ENCODE results near the gene TRPV5. TPM values are rescaled to one million over a fixed set of nuclear protein-coding genes. Genes with fewer than 3 reads are reported as not detected.

TRPV5 gene
- total and polyA plus RNA-seq, 4 donors, result under 0.01 to 0.23 TPM; not detected in 2

DNA sequence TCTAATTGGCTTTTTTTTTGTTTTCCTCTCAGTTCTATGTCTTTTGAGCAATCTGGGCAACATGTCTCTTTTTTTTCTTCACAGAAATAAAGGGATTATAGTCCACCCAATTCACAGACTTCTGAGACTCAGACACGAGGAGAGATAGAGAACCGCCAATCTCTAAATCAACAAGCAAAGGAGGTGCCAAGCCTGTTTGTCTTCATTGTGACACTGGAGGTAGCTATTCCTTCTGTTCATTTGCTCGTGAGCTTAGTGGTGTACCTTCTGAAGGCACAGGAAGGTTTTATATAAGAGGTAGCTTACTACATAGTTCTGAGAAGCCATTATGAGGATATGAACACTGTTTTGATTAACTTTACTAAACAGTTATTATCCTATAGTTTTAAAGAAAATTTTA lies 72.6 kb downstream of the TRPV5 start:
- H3K9ac ChIP-seq (ENCODE audit: low read depth in 1 of 2, low read length in 2 of 2), result no peak overlapping the region
- 75% methylated on average over 3 of the region's 3 CpGs for WGBS
- H3K9me3 ChIP-seq (ENCODE audit: control insufficient read depth in 4 of 4, low read length in 3 of 4), result no peaks in the 10 kb centered on the region
- TF ChIP-seq GABPA (IDR thresholded peaks at IDR 0.05 in 1 of 2, conservative IDR thresholded peaks at IDR 0.05 in 1 of 2) (no peak), JUND (IDR thresholded peaks at IDR 0.05) (no peak), FOXA2 (IDR thresholded peaks at IDR 0.05) (no peak), SP1 (IDR thresholded peaks at IDR 0.05) (no peak), FOXA1 (IDR thresholded peaks at IDR 0.05) (no peak), EGR1 (IDR thresholded peaks at IDR 0.05; ENCODE audit: low read depth in 2 of 2) (no peak), RXRA (IDR thresholded peaks at IDR 0.05) (no peak), HNF4A (conservative IDR thresholded peaks at IDR 0.05) (no peak), HNF4G (IDR thresholded peaks at IDR 0.05) (no peak)
- TF ChIP-seq, protein P1, sequence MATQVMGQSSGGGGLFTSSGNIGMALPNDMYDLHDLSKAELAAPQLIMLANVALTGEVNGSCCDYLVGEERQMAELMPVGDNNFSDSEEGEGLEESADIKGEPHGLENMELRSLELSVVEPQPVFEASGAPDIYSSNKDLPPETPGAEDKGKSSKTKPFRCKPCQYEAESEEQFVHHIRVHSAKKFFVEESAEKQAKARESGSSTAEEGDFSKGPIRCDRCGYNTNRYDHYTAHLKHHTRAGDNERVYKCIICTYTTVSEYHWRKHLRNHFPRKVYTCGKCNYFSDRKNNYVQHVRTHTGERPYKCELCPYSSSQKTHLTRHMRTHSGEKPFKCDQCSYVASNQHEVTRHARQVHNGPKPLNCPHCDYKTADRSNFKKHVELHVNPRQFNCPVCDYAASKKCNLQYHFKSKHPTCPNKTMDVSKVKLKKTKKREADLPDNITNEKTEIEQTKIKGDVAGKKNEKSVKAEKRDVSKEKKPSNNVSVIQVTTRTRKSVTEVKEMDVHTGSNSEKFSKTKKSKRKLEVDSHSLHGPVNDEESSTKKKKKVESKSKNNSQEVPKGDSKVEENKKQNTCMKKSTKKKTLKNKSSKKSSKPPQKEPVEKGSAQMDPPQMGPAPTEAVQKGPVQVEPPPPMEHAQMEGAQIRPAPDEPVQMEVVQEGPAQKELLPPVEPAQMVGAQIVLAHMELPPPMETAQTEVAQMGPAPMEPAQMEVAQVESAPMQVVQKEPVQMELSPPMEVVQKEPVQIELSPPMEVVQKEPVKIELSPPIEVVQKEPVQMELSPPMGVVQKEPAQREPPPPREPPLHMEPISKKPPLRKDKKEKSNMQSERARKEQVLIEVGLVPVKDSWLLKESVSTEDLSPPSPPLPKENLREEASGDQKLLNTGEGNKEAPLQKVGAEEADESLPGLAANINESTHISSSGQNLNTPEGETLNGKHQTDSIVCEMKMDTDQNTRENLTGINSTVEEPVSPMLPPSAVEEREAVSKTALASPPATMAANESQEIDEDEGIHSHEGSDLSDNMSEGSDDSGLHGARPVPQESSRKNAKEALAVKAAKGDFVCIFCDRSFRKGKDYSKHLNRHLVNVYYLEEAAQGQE (IDR thresholded peaks at IDR 0.05), result no peak
- TF ChIP-seq, protein P2, sequence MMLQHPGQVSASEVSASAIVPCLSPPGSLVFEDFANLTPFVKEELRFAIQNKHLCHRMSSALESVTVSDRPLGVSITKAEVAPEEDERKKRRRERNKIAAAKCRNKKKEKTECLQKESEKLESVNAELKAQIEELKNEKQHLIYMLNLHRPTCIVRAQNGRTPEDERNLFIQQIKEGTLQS (IDR thresholded peaks at IDR 0.05), result no peak
- TF ChIP-seq, protein P3, sequence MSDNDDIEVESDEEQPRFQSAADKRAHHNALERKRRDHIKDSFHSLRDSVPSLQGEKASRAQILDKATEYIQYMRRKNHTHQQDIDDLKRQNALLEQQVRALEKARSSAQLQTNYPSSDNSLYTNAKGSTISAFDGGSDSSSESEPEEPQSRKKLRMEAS (IDR thresholded peaks at IDR 0.05), result no peak
- H3K4me1 ChIP-seq (ENCODE audit: control insufficient read depth in 4 of 4, insufficient read depth in 4 of 4, low read length in 3 of 4), result peaks cover 0 to 5% (median 2%) of the 10 kb centered on the region in 4 donors
- no peaks in the 10 kb centered on the region for H3K27me3 ChIP-seq (ENCODE audit: control insufficient read depth in 4 of 4, insufficient read depth in 4 of 4, low read length in 3 of 4)
- H3K27ac ChIP-seq (ENCODE audit: low read depth in 1 of 2, low read length in 2 of 2), result no peak overlapping the region
- peaks cover 0 to 2% (median 0%) of the 10 kb centered on the region in 4 donors for H3K36me3 ChIP-seq (ENCODE audit: control insufficient read depth in 4 of 4, insufficient read depth in 3 of 4, low read depth in 1 of 4, low read length in 3 of 4)
- no peak for DNase-seq (ENCODE audit: low spot score)
- H3K4me3 ChIP-seq (ENCODE audit: low read depth in 1 of 3, low read length in 3 of 3), result no peak overlapping the region

DNA sequence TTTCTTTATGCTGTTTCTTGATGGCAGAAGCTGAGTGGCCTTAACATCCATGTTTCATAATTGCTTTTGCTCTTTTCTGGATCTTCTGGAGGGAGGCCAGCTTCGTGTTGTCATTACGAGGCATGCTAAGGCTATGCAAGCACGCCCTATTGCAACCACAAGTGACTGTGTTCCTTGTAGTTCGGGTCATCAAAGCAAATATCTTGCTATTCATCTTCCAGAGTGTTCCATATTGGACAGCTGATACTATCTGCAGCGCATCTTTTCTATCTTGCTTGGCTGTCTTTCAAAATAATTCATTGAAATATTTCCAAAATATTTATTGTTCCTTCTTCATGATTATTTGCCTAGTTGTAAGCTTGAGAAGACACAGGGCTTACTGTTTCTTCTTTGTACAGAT lies 73.7 kb downstream of the TRPV5 start:
- no peak for DNase-seq (ENCODE audit: low spot score)
- H3K27me3 ChIP-seq (ENCODE audit: control insufficient read depth in 4 of 4, insufficient read depth in 4 of 4, low read length in 3 of 4), result no peaks in the 10 kb centered on the region
- WGBS, result 64% methylated on average over 5 of the region's 5 CpGs
- H3K4me1 ChIP-seq (ENCODE audit: control insufficient read depth in 4 of 4, insufficient read depth in 4 of 4, low read length in 3 of 4), result peaks cover 2 to 15% (median 10%) of the 10 kb centered on the region in 4 donors
- no peak overlapping the region for H3K9ac ChIP-seq (ENCODE audit: low read depth in 1 of 2, low read length in 2 of 2)
- no peaks in the 10 kb centered on the region for H3K9me3 ChIP-seq (ENCODE audit: control insufficient read depth in 4 of 4, low read length in 3 of 4)
- H3K27ac ChIP-seq (ENCODE audit: low read depth in 1 of 2, low read length in 2 of 2), result no peak overlapping the region
- peaks cover 0 to 2% (median 0%) of the 10 kb centered on the region in 4 donors for H3K36me3 ChIP-seq (ENCODE audit: control insufficient read depth in 4 of 4, insufficient read depth in 3 of 4, low read depth in 1 of 4, low read length in 3 of 4)
- H3K4me3 ChIP-seq (ENCODE audit: low read depth in 1 of 3, low read length in 3 of 3), result no peak overlapping the region
- TF ChIP-seq, protein P4, sequence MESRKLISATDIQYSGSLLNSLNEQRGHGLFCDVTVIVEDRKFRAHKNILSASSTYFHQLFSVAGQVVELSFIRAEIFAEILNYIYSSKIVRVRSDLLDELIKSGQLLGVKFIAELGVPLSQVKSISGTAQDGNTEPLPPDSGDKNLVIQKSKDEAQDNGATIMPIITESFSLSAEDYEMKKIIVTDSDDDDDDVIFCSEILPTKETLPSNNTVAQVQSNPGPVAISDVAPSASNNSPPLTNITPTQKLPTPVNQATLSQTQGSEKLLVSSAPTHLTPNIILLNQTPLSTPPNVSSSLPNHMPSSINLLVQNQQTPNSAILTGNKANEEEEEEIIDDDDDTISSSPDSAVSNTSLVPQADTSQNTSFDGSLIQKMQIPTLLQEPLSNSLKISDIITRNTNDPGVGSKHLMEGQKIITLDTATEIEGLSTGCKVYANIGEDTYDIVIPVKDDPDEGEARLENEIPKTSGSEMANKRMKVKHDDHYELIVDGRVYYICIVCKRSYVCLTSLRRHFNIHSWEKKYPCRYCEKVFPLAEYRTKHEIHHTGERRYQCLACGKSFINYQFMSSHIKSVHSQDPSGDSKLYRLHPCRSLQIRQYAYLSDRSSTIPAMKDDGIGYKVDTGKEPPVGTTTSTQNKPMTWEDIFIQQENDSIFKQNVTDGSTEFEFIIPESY (IDR thresholded peaks at IDR 0.05), result no peak
- TF ChIP-seq HNF4G (IDR thresholded peaks at IDR 0.05) (no peak), EGR1 (IDR thresholded peaks at IDR 0.05; ENCODE audit: low read depth in 2 of 2) (no peak), NR2F2 (IDR thresholded peaks at IDR 0.05) (no peak), GABPA (IDR thresholded peaks at IDR 0.05 in 1 of 2, conservative IDR thresholded peaks at IDR 0.05 in 1 of 2) (no peak), FOXA1 (IDR thresholded peaks at IDR 0.05) (no peak), RAD21 (IDR thresholded peaks at IDR 0.05) (no peak), RXRA (IDR thresholded peaks at IDR 0.05) (no peak), JUND (IDR thresholded peaks at IDR 0.05) (no peak), TAF1 (conservative IDR thresholded peaks at IDR 0.05) (no peak), HNF4A (conservative IDR thresholded peaks at IDR 0.05) (no peak), FOXA2 (IDR thresholded peaks at IDR 0.05) (no peak), SP1 (IDR thresholded peaks at IDR 0.05) (no peak)
- TF ChIP-seq, protein P5, sequence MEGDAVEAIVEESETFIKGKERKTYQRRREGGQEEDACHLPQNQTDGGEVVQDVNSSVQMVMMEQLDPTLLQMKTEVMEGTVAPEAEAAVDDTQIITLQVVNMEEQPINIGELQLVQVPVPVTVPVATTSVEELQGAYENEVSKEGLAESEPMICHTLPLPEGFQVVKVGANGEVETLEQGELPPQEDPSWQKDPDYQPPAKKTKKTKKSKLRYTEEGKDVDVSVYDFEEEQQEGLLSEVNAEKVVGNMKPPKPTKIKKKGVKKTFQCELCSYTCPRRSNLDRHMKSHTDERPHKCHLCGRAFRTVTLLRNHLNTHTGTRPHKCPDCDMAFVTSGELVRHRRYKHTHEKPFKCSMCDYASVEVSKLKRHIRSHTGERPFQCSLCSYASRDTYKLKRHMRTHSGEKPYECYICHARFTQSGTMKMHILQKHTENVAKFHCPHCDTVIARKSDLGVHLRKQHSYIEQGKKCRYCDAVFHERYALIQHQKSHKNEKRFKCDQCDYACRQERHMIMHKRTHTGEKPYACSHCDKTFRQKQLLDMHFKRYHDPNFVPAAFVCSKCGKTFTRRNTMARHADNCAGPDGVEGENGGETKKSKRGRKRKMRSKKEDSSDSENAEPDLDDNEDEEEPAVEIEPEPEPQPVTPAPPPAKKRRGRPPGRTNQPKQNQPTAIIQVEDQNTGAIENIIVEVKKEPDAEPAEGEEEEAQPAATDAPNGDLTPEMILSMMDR (IDR thresholded peaks at IDR 0.05; ENCODE audit: low read depth, low read length, missing input control), result no peak
- TF ChIP-seq, protein P1 (IDR thresholded peaks at IDR 0.05), result no peak
- TF ChIP-seq, protein P2 (IDR thresholded peaks at IDR 0.05), result no peak
- TF ChIP-seq, protein P3 (IDR thresholded peaks at IDR 0.05), result no peak

All from liver (tissue), 9 donors.